Ecto neural progenitor cell (in vitro differentiated cells): Measurements from ENCODE around the gene SCOC.
"Not testable (repeated sequence)": the region's sequence is repeated elsewhere in the genome, so short reads cannot be mapped to it uniquely, and the experiment has no call there.

Experiments used
- DNase-seq: peaks from one replicate; pipeline ENCODE4 v3.0.0-alpha.2; 2018; ENCODE audit warnings: low spot score

SCOC gene

DNA sequence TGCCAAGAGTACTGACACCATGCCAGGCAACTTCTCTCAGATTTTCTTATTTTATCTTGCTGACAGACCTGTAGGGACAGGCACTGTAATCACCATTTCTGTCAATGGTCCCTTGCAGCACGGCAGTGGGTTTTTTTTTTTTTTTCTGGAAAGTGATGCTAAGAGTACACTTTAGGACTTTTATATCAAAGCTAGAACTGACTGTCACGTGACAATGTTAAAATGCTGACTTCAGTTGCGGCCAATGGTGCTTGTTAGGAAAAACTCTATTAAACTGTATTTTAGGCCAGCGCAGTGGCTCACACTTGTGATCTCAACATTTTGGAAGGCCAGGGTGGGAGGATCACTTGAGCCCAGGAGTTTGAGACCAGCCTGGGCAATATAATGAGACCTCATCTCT is 12.3 kb upstream of the SCOC start:
- DNase-seq: no peak

- DNase-seq: no peak
Measured at GRCh38 chr4:140363051-140363450, 10.4 kb upstream of the SCOC start.

GRCh38 chr4:140363558-140363957 is 9.9 kb upstream of the SCOC start:
- no peak for DNase-seq

GRCh38 chr4:140367738-140368137 is 5.7 kb upstream of the SCOC start:
- no peak for DNase-seq

GRCh38 chr4:140368686-140369085 is 4.8 kb upstream of the SCOC start:
- no peak for DNase-seq

GRCh38 chr4:140372751-140373327 is 607 bp upstream of the SCOC start:
- no peak for DNase-seq

DNA sequence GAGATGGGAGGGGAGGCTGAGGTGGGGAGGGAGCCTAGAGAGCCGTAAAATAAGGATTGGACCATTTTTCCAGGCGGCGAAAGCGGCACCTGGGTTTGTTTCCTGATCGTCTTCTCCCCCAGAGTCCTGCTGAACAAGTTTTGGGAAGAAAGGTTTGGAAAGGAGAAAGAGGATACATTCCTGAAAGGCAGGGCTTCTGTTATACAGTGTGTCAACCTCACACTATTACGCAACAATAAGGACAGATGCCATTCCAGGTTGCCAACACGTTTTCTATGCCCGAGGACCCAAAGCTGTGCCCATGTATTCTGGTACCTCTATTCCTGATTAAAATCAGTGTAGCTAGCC is 658 bp downstream of the SCOC start:
- no peak for DNase-seq

GRCh38 chr4:140382732-140383131 is 9.3 kb downstream of the SCOC start:
- no peak for DNase-seq

GRCh38 chr4:140388015-140388414 is 14.6 kb downstream of the SCOC start:
- no peak for DNase-seq

DNA sequence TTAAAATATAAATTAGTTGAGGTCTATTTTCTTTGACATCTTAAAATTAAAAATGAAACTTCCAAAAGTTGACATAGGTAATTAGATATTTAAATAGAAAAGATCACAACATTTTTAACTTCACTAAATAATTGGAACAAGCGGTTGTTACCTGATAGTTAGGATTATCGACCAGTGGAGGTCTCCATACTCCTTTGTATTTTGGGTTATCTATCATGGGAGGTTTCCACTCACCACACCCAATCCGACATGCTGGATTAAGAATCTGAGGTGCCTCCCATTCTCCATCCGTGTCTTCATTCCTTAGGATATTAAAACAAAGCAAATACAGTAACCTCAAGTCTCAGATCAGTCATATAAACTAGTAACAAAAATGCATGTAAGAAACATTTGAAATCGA is 22.2 kb downstream of the SCOC start:
- no peak for DNase-seq

GRCh38 chr4:140400111-140400510 is 26.7 kb downstream of the SCOC start:
- no peak for DNase-seq

- DNase-seq: no peak
Measured at GRCh38 chr4:140406292-140406691, 32.8 kb downstream of the SCOC start.

- no peak for DNase-seq
Measured at GRCh38 chr4:140408974-140409373, 35.5 kb downstream of the SCOC start.

DNA sequence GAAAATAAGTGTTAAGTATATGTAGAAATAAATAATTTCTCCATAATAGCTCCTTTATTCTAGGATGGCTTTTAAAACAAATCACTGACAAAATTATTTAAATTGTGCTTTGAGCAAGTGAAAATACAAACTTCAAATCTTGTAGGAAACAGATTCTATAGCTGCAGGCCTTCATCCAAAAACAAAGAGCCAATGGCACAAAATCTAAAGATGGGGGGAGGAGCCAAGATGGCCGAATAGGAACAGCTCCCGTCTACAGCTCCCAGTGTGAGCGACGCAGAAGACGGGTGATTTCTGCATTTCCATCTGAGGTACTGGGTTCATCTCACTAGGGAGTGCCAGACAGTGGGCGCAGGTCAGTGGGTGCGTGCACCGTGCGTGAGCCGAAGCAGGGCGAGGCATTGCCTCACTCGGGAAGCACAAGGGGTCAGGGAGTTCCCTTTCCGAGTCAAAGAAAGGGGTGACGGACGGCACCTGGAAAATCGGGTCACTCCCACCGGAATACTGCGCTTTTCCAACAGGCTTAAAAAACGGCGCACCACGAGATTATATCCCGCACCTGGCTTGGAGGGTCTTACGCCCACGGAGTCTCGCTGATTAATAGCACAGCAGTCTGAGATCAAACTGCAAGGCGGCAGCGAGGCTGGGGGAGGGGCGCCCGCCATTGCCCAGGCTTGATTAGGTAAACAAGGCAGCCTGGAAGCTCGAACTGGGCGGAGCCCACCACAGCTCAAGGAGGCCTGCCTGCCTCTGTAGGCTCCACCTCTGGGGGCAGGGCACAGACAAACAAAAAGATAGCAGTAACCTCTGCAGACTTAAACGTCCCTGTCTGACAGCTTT is 39.9 kb downstream of the SCOC start:
- not testable (repeated sequence) for DNase-seq

DNA sequence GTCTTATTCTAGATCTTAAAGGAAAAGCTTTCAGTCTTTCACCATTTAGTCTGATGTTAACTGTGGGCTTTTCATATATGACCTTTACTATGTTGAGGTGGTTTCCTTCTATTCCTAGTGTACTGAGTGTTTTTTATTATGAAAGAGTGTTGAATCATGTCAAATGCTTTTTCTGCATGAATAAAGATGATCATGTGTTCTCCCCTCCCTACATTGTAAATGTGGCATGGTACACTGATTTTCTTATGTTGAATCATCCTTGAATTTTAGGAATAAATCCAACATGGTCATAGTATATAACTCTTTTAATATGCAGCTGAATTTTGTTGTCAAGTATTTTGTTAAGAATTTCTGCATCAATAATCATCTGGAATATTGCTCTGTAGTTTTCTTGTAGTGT is 49.7 kb downstream of the SCOC start:
- DNase-seq: no peak

DNA sequence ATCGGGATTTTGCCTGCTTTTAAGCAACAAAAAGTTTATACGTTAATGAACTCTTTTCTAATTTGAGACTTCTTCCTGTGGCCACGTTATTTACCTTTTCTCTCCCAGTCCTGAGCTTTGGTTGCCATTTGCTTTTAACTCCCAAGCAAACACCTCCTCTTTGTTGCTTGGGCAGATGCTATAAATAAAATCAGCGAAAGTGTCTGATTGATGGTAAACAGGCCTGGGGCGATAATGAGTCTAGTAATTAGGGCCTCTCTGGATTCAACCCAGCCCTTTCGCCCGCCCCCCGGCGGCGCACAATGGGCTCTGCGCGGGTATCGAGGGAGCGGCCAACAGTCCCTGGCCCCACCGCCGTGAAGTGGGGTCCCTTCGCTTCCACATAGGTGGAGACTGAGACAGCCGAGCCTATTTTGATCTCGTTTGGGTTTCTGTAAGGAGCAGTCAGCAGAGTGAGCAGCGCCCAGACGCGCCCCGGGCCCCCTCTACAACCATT is 53.2 kb downstream of the SCOC start:
- no peak for DNase-seq

DNA sequence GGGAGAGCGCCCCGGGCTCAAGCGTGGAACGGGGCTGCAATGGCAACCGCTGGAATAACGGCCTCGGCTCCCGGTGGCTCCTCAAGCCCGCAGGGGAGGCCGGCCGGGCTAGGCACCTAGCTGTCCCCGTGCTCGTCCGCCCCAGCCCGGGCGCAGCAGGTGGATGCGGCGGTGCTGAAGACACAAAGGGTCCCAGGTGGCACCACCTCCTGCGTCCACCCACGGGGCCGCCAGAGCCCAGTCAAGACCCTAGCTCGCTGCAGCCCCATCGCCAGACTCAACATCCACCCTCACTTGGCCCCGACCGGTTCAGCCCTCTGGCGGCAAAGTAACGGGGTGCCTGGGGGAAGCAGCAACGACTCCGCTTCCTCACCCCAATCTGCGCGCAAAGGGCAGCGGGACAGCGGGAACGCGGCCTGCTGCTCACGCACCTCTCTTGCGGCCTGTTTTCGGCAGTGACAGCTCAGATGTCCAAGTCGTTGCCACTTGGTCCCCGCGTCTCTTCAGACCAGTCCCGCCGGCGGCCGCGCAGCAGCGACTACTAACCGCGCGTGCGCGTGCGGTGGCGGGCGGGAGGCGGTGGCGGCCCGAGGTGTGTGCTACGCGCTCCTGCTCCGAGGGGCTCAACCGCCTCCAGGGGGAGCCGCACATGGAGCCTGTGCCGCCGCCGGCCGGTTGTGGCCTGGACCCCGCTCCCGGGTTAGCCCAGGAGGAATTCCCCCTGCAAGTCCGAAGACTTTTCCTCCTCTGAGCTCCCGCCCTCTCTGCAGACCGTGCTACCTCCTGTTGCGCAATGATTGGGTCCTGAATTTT is 53.9 kb downstream of the SCOC start, which contains the start of gene CLGN:
TSS of gene CLGN (minus strand) at position 543 of the 813 bp plus-strand sequence. CDS start 14,570 bp downstream, outside the sequence.
- DNase-seq: peak; percentile 95

GRCh38 chr4:140427919-140428471 is 54.5 kb downstream of the SCOC start:
- no peak for DNase-seq
